A549 (cell line): ENCODE data around the gene RAD18. TPM values are rescaled to one million over a fixed set of nuclear protein-coding genes. Genes with fewer than 3 reads are reported as not detected.

Experiments
- ATAC-seq, 2 experiments: fragments of 200-7000 bp in 1 of 2; fragments of >200 bp in 1 of 2; cut with Nextera tagmentation in 1 of 2; cut with Tn5 transposase in 1 of 2; 3 replicates each; pipeline versions ENCODE4 v1.8.0 to v1.9.1; 2018 to 2020; ENCODE audit warnings: mild to moderate bottlenecking in 1 of 2, moderate library complexity in 1 of 2
- CTCF ChIA-PET: fragments of 300-600 bp; sonication (Branson Sonifier 250); formaldehyde crosslinking; extraction: SDS; loops from one replicate; lab custom pipeline; 2021; ENCODE audit warnings: antibody characterized with exemption, inconsistent platforms; lab: Yijun Ruan, JAX
- POLR2A ChIA-PET: fragments of 350-600 bp; formaldehyde crosslinking; extraction: SDS; loops from one replicate; lab custom pipeline; 2021; ENCODE audit warnings: antibody characterized with exemption, inconsistent platforms; lab: Yijun Ruan, JAX
- DNase-seq, 2 experiments: peaks; one replicate each; pipeline versions ENCODE4 v3.0.0 to v3.0.0-alpha.2; 2011 to 2016; ENCODE audit warnings: low read depth in 1 of 2, low spot score in 1 of 2
- FAIRE-seq: peaks from 2 replicates; lab custom pipeline; 2011; peaks lifted over from hg19 to GRCh38; lab: Jason Lieb, UNC
- H3K27ac ChIP-seq, 2 experiments: fragments of >200 bp; sonication (Bioruptor Twin); formaldehyde crosslinking; 3 replicates each; pipeline ENCODE4 v1.5.1; 2016 to 2017
- H3K4me1 ChIP-seq: fragments of >200 bp; sonication (Bioruptor Twin); formaldehyde crosslinking; 3 replicates; pipeline ENCODE4 v1.6.1; 2016
- H3K4me2 ChIP-seq: fragments of >200 bp; sonication (Bioruptor Twin); formaldehyde crosslinking; 3 replicates; pipeline ENCODE4 v1.6.1; 2016
- H3K4me3 ChIP-seq: fragments of >200 bp; sonication (Bioruptor Twin); formaldehyde crosslinking; 3 replicates; pipeline ENCODE4 v1.5.1; 2016
- H3K9me3 ChIP-seq: fragments of >200 bp; sonication (Bioruptor Twin); formaldehyde crosslinking; 3 replicates; pipeline ENCODE4 v1.6.1; 2016
- BCL3 ChIP-seq: fragments of >200 bp; sonication (Bioruptor Twin); formaldehyde crosslinking; IDR thresholded peaks from 3 replicates; pipeline ENCODE4 v1.6.1; 2016
- BHLHE40 ChIP-seq: IDR thresholded peaks from 2 replicates; pipeline ENCODE4 v1.6.1; 2012; ENCODE audit warnings: low read depth, low read length, inconsistent platforms
- CBX2 ChIP-seq: fragments of 200-600 bp; sonication (generic); IDR thresholded peaks from 2 replicates; pipeline ENCODE4 v1.6.1; 2016; ENCODE audit warnings: low read depth, mild to moderate bottlenecking, borderline replicate concordance
- CBX8 ChIP-seq: fragments of 200-600 bp; sonication (generic); IDR thresholded peaks from 2 replicates; pipeline ENCODE4 v1.6.1; 2016
- CHD2 ChIP-seq: fragments of 150-350 bp; IDR thresholded peaks from 2 replicates; pipeline ENCODE4 v1.6.1; 2014; ENCODE audit warnings: low read length; ENCODE audit not compliant: partially characterized antibody
- EHF ChIP-seq: fragments of 250-450 bp; sonication (Bioruptor Pico); IDR thresholded peaks from 2 replicates; pipeline ENCODE4 v1.5.0; 2020; ENCODE audit warnings: mild to moderate bottlenecking
- FOSL2 ChIP-seq, 2 experiments: fragments of 450-650 bp in 1 of 2; fragments of >200 bp in 1 of 2; sonication (Bioruptor Twin) in 1 of 2; formaldehyde crosslinking; IDR thresholded peaks; 2 replicates each; pipeline versions ENCODE4 v1.5.0 to v1.6.1; 2016 to 2020; ENCODE audit warnings: mild to moderate bottlenecking in 1 of 2, moderate library complexity in 1 of 2
- FOXS1 ChIP-seq: fragments of 250-450 bp; sonication (Bioruptor Pico); IDR thresholded peaks from 2 replicates; pipeline ENCODE4 v1.5.0; 2020; ENCODE audit warnings: mild to moderate bottlenecking, moderate library complexity
- HDAC2 ChIP-seq: fragments of 200-600 bp; sonication (generic); IDR thresholded peaks from 2 replicates; pipeline ENCODE4 v1.6.1; 2016
- HES2 ChIP-seq: fragments of >200 bp; sonication (Bioruptor Twin); formaldehyde crosslinking; IDR thresholded peaks from 2 replicates; pipeline ENCODE4 v1.6.1; 2016
- HEYL ChIP-seq: fragments of 250-450 bp; sonication (Bioruptor Pico); IDR thresholded peaks from 2 replicates; pipeline ENCODE4 v1.8.0; 2021; ENCODE audit warnings: mild to moderate bottlenecking, moderate library complexity
- JUNB ChIP-seq: fragments of >200 bp; sonication (Bioruptor Twin); formaldehyde crosslinking; IDR thresholded peaks from 2 replicates; pipeline ENCODE4 v1.6.1; 2016
- MAFK ChIP-seq: fragments of 450-650 bp; IDR thresholded peaks from 2 replicates; pipeline ENCODE4 v1.6.1; 2014; ENCODE audit not compliant: partially characterized antibody
- MAX ChIP-seq: IDR thresholded peaks from 2 replicates; pipeline ENCODE4 v1.6.1; 2012
- MYC ChIP-seq: IDR thresholded peaks from 2 replicates; pipeline ENCODE4 v1.6.1; 2012; ENCODE audit warnings: mild to moderate bottlenecking, inconsistent platforms, low read length, improper control_type of control experiment, borderline replicate concordance
- NR3C1 ChIP-seq: fragments of >200 bp; sonication (Bioruptor Twin); formaldehyde crosslinking; IDR thresholded peaks from 3 replicates; pipeline ENCODE4 v1.6.1; 2017
- PBX3 ChIP-seq: IDR thresholded peaks from 2 replicates; pipeline ENCODE4 v1.6.1; 2012
- PHF8 ChIP-seq: fragments of 200-600 bp; sonication (generic); IDR thresholded peaks from 2 replicates; pipeline ENCODE4 v1.6.1; 2016; ENCODE audit warnings: low read depth, mild to moderate bottlenecking, antibody characterized with exemption, moderate library complexity, borderline replicate concordance
- POLR2AphosphoS2 ChIP-seq: conservative IDR thresholded peaks from 2 replicates; pipeline ENCODE4 v1.6.1; 2012; ENCODE audit warnings: low read length, improper control_type of control experiment, inconsistent platforms
- RAD21 ChIP-seq, 2 experiments: fragments of >200 bp in 1 of 2; sonication (Bioruptor Twin) in 1 of 2; formaldehyde crosslinking in 1 of 2; IDR thresholded peaks in 1 of 2; conservative IDR thresholded peaks in 1 of 2; 2 replicates in 1 of 2; 3 replicates in 1 of 2; pipeline ENCODE4 v1.6.1; 2012 to 2018; ENCODE audit warnings: inconsistent platforms in 1 of 2
- RNF2 ChIP-seq: fragments of 200-600 bp; sonication (generic); IDR thresholded peaks from 2 replicates; pipeline ENCODE4 v1.6.1; 2016; ENCODE audit warnings: low read depth, mild to moderate bottlenecking, antibody characterized with exemption, moderate library complexity, borderline replicate concordance
- SREBF2 ChIP-seq: fragments of 450-650 bp; IDR thresholded peaks from 2 replicates; pipeline ENCODE4 v1.6.1; 2014; ENCODE audit warnings: mild to moderate bottlenecking, moderate library complexity
- TP53 ChIP-seq: fragments of 250-450 bp; sonication (Bioruptor Pico); IDR thresholded peaks from 2 replicates; pipeline ENCODE4 v1.5.0; 2021; ENCODE audit warnings: mild to moderate bottlenecking, moderate library complexity
- USF2 ChIP-seq: fragments of 450-650 bp; IDR thresholded peaks from 2 replicates; pipeline ENCODE4 v1.6.1; 2014; ENCODE audit warnings: antibody characterized with exemption
- ZSCAN20 ChIP-seq: fragments of 250-450 bp; sonication (Bioruptor Pico); IDR thresholded peaks from 2 replicates; pipeline ENCODE4 v1.8.0; 2022; ENCODE audit warnings: mild to moderate bottlenecking, moderate library complexity
- WGBS: methylation state at CpG from one replicate; pipeline ENCODE4 v1.1.6; 2017; ENCODE audit errors: missing lambda C conversion rate; 5-methylcytosine and 5-hydroxymethylcytosine counted together
- polyA plus RNA-seq, 4 experiments: library from polyadenylated mRNA; depleted of rRNA in 3 of 4; stranded (reverse); fragments of >200 nt; fragmentation: RNase III in 1 of 4; extraction: RNeasy Plus Mini Kit Qiagen cat#74134 plus additional on column Dnase treatment in 1 of 4; gene quantifications; 2 replicates in 3 of 4; 3 replicates in 1 of 4; pipeline ENCODE4 v1.2.3, GENCODE V29; 2011 to 2017

Gene RAD18
- polyA plus RNA-seq, 2 of the 4 experiments (the other 2 are of a cell fraction) = 11.8 to 23.2 TPM

GRCh38 chr3:8959668-8960067 is 3.6 kb downstream of the RAD18 start:
- Histone ChIP-seq H3K4me1 (peaks cover 20% of the 10 kb centered on the region), H3K4me3 (no peak overlapping the region), H3K4me2 (no peak overlapping the region), H3K27ac (no peak overlapping the region), H3K9me3 (no peaks in the 10 kb centered on the region)
- ATAC-seq (no peak), FAIRE-seq (no peak), DNase-seq (no peak)
- ChIA-PET CTCF (interaction anchor here (0.5 to 1.4 kb wide), 5 partner anchors 190 to 837 kb away, joined by 3 to 6 read pairs (median 4); partner anchors contain the start of gene OXTR), POLR2A (no interaction called here)
- WGBS = 93% methylated on average over 8 of the region's 8 CpGs
- no peak for TF ChIP-seq MAFK
- no peak for TF ChIP-seq HES2
- no peak for TF ChIP-seq RAD21 (conservative IDR thresholded peaks at IDR 0.05 in 1 of 2, IDR thresholded peaks at IDR 0.05 in 1 of 2)
- TF ChIP-seq PBX3 = no peak
- no peak for TF ChIP-seq POLR2AphosphoS2
- no peak for TF ChIP-seq MYC
- no peak for TF ChIP-seq HEYL
- TF ChIP-seq FOSL2 (IDR thresholded peaks at IDR 0.05) = no peak
- TF ChIP-seq FOSL2 (CRISPR knock-in tag; IDR thresholded peaks at IDR 0.05) = no peak
- TF ChIP-seq USF2 = no peak
- no peak for TF ChIP-seq BHLHE40
- TF ChIP-seq JUNB = no peak

GRCh38 chr3:8954938-8955763 is 8.1 kb downstream of the RAD18 start:
- Histone ChIP-seq H3K4me2 (no peak overlapping the region), H3K27ac (no peak overlapping the region), H3K4me3 (no peak overlapping the region), H3K9me3 (no peaks in the 10 kb centered on the region), H3K4me1 (no peaks in the 10 kb centered on the region)
- ATAC-seq = peak; percentile 50 to 62; a peak in 3 of 6 replicates
- no peak for DNase-seq
- 97% methylated on average over 4 of the region's 4 CpGs for WGBS
- no peak for FAIRE-seq
- TF ChIP-seq MAX = no peak
- no peak for TF ChIP-seq HDAC2
- no peak for TF ChIP-seq JUNB
- TF ChIP-seq NR3C1 = no peak
- no peak for TF ChIP-seq TP53
- TF ChIP-seq FOXS1 (CRISPR knock-in tag) = no peak
- TF ChIP-seq USF2 = no peak
- TF ChIP-seq PHF8 = no peak
- no peak for TF ChIP-seq MAFK
- TF ChIP-seq ZSCAN20 (CRISPR knock-in tag) = no peak
- no peak for TF ChIP-seq BCL3
- no peak for TF ChIP-seq EHF (CRISPR knock-in tag)
- no peak for TF ChIP-seq CHD2
- TF ChIP-seq CBX2 = no peak
- TF ChIP-seq CBX8 = no peak
- TF ChIP-seq RNF2 = no peak
- no peak for TF ChIP-seq SREBF2
- CTCF ChIA-PET = interaction anchor here (1.1 to 2.1 kb wide), 4 partner anchors 15 to 347 kb away, joined by 3 to 6 read pairs (median 6); partner anchors contain the start of gene OXTR
- POLR2A ChIA-PET = no interaction called here
